Stimulated activated CD8-positive, alpha-beta memory T cell treated with anti-CD3 and anti-CD28 coated beads, Interleukin-2, amount 100 ng/mL, for 1 hour (primary cell): ENCODE measurements around the gene CALN1.

Experiments
- DNase-seq, 2 donors: peaks; one replicate each; pipeline ENCODE4 v3.0.0-alpha.2; 2020; ENCODE audit warnings: low read depth in 2 of 2

The CALN1 gene

DNA sequence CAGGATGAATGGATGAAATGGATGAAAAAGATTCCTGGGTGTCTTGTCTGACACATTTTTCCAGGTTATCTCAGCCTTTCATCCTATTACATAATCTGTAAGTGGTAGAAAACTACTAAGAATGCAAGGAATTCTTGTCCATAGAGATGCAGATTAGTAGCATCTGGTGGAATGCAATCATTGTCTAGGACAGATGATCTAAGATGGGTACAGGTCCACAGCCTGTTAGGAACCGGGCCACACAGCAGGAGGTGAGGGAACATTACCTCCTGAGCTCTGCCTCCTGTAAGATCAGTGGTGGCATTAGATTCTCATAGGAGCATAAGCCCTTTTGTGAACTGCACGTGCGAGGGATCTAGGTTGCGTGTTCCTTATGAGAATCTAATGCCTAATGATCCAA lies 225.0 kb downstream of the CALN1 start:
- no peak for DNase-seq

DNA sequence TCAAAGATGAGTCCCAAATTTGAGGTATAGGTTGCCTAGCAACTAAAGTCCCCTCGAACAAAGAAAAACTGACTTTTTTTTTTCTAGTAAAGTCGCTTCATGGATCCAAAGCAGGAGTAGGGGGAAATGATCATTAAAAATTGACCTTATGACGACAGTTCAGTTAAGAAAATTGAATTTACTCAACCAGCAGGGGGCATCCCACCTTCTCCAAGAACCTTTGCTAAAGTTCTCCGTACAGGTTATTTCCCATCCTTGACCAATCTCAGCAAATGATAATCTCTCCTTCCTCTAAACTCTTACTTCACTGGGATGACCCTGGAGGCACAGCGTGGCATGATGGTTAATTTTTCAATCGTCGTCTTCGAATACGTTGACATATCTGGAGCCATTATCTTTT lies 228.3 kb downstream of the CALN1 start:
- DNase-seq = no peak

- DNase-seq = no peak
These were observed 230.1 kb downstream of the CALN1 start for GRCh38 chr7:72182036-72182435.

GRCh38 chr7:72176875-72177274 lies 235.3 kb downstream of the CALN1 start:
- no peak for DNase-seq

DNA sequence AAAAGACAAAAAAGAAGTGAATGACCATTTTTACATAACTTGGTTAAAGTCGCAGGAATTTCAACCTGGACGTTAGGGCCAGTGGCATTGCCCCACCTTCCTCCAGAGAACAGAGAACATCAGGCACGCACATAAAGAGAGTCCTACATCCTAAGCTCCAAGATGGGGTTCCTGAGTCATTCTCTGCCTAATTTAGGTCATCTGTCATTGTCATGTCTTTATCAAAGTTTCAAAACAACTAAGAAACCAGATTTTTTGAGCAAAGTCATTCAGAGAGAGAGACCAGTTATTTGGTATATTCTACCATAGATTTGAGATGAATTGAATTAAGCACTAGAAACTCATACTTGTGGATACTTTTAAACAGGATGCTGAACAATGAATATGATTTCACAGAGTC lies 241.7 kb downstream of the CALN1 start:
- no peak for DNase-seq

- DNase-seq = no peak
These were observed 248.9 kb downstream of the CALN1 start for GRCh38 chr7:72163271-72163670.

DNA sequence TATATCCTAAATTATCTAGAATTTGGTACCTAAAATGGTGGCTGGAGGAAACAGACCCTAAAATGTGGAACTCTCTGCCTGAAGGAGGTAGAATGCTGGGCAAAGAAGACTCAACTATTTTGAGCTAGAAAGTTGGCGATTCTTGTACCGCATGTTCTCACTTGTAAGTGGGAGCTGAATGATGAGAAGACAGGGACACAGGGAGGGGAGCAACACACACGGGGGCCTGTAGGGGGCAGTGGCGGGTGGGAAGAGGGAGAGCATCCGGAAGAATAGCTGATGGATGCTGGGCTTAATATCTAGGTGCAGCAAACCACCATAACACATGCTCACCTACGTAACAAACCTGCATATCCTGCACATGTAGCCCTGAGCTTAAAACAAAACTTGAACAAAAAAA lies 250.6 kb downstream of the CALN1 start:
- DNase-seq = no peak

DNA sequence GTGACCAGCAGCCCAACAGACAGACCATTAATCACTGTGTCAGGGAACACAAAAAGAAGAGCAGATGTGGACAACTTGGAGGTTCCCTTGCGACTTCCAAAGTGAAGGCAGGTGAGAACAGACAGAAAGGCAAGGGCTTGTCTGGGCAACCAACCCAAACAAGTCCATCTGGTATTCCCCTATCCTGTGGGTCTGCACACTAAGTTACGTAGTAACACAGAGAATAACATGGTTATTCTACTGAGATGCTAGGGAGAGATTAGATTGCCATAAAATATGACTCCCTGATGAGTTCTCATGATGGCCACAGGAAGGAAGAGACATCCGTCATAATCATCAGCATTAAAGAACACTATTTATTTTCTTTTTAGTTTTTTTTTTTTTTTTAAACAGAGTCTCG lies 252.2 kb downstream of the CALN1 start:
- no peak for DNase-seq

GRCh38 chr7:72156671-72157070 lies 255.5 kb downstream of the CALN1 start:
- no peak for DNase-seq

- DNase-seq = no peak
These were observed 259.0 kb downstream of the CALN1 start for GRCh38 chr7:72153132-72153512.

DNA sequence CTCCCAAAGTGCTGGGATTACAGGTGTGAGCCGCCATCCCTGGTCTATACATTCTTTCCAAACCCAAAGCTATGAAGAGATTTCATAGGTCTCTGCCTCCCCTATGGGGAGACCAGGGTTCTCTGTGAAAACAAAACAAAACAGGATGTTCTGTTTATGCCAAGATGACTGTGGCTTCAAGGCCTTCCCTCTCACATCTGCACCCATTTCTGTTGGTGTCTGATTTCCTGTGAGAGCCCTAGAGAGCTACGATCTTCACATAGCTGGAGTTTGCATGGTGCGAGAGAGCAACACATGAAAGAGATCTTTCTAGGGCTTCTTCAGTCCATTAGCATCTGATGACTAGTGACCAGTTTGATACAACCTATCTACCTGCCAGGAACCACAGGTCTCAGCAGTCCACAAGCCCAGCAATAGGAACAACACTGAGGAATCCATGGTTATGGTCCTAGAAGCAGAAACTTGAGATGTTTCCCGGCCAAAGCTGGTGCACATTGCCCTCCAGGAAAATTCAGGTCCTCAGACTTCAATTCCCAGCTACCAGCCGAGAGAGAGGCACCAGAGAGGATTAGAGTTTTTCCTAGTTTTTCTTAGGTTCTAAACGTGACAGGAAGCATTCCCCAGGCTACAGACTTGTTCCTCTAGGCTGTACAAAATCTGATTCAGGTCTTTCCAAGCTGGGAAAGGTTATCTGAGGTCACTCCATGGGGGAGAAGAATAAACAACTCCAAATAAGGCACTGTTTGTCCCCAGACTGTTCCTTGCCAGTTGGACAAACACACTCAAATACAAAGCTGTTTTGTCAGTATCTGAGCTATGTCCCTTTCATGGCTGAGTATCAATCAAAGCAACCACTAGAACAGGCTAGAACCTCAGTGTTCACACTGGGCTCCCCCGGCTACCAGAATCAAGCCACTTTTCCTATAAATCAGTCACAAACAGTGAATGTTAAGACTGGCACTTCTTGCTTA lies 259.7 kb downstream of the CALN1 start:
- DNase-seq = no peak

GRCh38 chr7:72140566-72140965 lies 271.6 kb downstream of the CALN1 start:
- no peak for DNase-seq

- DNase-seq = no peak
These were observed 285.0 kb downstream of the CALN1 start for GRCh38 chr7:72127136-72127535.

GRCh38 chr7:72123913-72124312 lies 288.2 kb downstream of the CALN1 start:
- no peak for DNase-seq

DNA sequence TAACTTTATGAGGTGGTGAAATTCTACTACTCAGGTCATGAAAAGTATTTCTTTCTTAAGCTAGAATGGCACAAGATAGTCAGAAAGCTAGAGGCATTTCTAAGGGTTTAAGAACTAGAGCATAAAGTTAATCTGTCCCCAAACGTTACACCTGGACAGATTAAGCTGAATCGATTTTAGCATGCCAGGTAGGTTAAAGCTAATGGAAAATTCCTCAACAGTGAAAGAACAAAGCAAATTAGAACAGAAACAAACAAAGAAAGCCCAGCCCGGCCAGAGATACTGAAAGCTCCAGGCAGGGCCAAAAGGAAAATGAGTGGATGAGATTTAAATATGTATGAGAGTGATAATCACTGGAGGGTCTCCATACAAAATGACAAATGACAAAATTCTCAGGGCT lies 293.8 kb downstream of the CALN1 start:
- DNase-seq = no peak

GRCh38 chr7:72114129-72114528 lies 298.0 kb downstream of the CALN1 start:
- DNase-seq = no peak

GRCh38 chr7:72112992-72113391 lies 299.1 kb downstream of the CALN1 start:
- DNase-seq = no peak

DNA sequence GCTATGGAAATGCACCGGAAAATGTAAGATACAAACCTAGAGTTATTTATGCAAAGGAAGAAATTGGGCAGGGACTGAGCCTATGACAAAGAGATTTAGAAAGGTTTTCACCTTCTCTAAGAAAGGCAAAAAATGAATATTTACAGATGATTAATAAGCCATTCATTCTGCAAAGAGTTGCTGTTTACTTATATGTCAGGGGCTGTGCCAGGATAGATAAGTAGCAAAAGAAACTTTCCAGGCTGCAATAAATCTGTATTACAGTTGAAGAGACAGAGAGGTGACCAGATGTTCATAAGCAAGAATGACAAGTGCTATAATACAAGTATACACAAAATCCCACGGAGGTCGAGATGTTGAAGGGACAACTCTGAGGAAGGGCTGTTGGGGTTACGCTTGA lies 299.6 kb downstream of the CALN1 start:
- no peak for DNase-seq

DNA sequence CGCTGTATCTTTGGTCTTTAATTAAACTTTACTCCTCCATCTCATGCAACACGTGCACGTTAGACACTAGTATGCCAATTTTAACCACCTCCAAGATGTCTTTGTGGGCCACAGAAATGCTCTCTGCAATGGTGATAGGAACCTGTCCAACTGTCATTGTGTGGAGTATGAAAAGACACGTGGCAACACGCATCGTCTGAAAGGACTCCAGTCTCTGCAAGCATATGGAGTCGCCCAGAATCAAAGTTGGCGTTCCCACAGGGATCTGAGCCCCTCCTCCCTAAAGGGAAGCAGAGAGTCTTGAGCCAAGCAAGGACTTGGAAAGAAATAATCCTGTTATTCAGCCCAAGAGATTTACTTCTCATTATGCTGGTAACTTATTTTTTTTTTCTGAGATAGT lies 301.1 kb downstream of the CALN1 start:
- no peak for DNase-seq

DNA sequence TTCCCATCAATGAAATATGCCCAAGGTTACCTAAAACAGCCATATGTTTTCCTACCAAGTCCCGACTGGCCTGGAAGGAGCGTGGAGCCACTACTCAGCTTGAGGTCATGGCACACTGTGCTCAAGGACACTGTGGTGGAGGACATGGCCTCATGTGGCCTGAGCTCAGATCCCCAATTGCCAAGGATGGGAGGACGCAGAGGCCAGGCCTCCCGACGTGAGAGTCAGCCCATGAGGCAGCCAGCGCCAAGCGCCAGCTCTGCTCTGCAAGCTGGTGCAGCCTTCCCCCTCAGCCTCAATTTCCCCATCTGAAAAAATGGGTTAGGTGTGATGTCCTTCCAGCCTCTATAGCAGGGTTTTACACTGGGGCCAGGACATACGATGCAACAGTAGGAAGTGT lies 302.6 kb downstream of the CALN1 start:
- no peak for DNase-seq

DNA sequence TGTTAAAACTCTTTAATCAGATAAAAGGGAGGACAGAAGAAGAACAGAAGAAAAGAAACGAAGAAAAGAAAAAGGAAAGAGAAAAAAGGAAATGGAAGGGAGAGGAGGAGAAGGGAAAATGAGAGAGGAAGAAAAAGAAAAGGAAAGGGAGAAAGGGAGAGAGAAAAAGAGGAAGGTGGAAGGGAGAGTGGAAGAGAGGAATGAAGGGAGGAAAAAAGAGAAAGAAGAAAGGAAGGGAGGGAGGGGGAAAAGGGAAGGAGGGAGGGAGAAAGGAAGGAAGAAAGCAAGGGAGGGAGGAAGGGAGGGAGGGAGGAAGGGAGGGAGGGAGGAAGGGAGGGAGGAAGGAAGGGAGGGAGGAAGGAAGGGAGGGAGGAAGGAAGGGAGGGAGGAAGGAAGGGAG lies 305.7 kb downstream of the CALN1 start:
- no peak for DNase-seq

- no peak for DNase-seq
These were observed 310.7 kb downstream of the CALN1 start for GRCh38 chr7:72101444-72101843.

DNA sequence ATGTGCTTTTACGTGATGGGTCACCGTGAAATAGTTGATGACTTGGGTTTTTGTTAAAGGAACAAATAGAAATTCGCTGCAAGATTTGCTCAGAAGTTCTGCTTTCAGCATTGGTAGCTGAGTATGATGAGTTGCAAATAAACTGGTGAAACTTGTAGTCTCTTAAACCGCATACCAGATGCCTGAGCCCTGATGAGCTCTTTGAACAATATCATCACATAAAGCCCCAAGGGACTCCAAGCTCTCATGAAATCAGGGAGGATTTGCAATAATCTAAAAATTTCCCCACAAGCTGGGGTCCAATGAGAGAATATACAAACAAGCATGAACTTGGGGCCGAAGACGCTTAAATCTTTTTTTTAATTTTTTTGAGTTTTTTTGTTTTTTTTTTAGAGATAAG lies 312.4 kb downstream of the CALN1 start:
- DNase-seq = no peak
